BLaER1 treated with 17β-estradiol and CSF1 and Interleukin-3, amounts not matched to agents 10 nM and 100 nM (cell line): ENCODE data around the gene ZNF618.

Experiments
- H3K27ac ChIP-seq, 11 experiments: shearing (Covaris generic); formaldehyde crosslinking; 2 replicates each; pipeline ENCODE4 v1.8.1; 2022
- H3K27me3 ChIP-seq, 11 experiments: shearing (Covaris generic); formaldehyde crosslinking; 2 replicates each; pipeline ENCODE4 v1.8.1; 2022
- H3K36me3 ChIP-seq, 11 experiments: shearing (Covaris generic); formaldehyde crosslinking; 2 replicates each; pipeline ENCODE4 v1.8.1; 2022
- H3K4me1 ChIP-seq, 10 experiments: shearing (Covaris generic); formaldehyde crosslinking; 2 replicates each; pipeline ENCODE4 v1.8.1; 2022
- H3K4me2 ChIP-seq, 11 experiments: shearing (Covaris generic); formaldehyde crosslinking; 2 replicates each; pipeline ENCODE4 v1.8.1; 2022
- H3K4me3 ChIP-seq, 10 experiments: shearing (Covaris generic); formaldehyde crosslinking; 2 replicates each; pipeline ENCODE4 v1.8.1; 2022
- H3K9ac ChIP-seq, 11 experiments: shearing (Covaris generic); formaldehyde crosslinking; 2 replicates each; pipeline ENCODE4 v1.8.1; 2022
- H3K9me3 ChIP-seq, 11 experiments: shearing (Covaris generic); formaldehyde crosslinking; replicated peaks in 1 of 11; 2 replicates each; pipeline ENCODE4 v1.8.1; 2022
- H4K20me1 ChIP-seq, 11 experiments: shearing (Covaris generic); formaldehyde crosslinking; 2 replicates each; pipeline ENCODE4 v1.8.1; 2022
- Cebpa-rat ChIP-seq, 11 experiments: shearing (Covaris generic); IDR thresholded peaks; 2 replicates each; pipeline ENCODE4 v1.8.1; 2022

ZNF618 gene

DNA sequence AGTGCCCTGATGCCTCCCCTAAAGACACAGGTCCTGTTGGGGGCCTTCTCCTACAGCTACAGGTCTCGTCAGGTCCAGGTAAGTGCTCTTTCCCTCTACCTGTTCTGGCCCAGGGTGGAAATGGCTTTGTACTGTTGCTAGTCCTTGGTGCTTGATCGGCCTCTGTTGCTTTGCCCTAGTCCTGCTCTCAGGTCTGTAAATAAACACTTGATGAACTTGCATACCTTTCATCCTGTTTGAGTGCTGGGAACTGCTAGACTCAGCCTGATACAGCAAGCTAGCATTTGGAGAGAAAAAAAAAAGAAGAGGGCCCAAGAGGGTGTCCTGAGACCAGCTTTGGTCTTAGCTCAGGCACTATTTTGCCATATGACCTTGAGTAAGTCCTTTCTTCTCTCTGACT, 21.8 kb upstream of the ZNF618 start:
- no peak for TF ChIP-seq Cebpa-rat (IDR thresholded peaks at IDR 0.05)
- H3K27ac ChIP-seq: no peak overlapping the region
- H3K4me2 ChIP-seq: no peak overlapping the region
- peaks cover 9 to 32% (median 25%) of the 10 kb centered on the region in 11 experiments for H3K9me3 ChIP-seq
- no peaks in the 10 kb centered on the region; a peak in 2 of 22 replicates for H3K36me3 ChIP-seq
- no peak overlapping the region for H3K9ac ChIP-seq
- H3K4me3 ChIP-seq: no peak overlapping the region
- peaks cover 0 to 38% (median 0%) of the 10 kb centered on the region in 10 experiments; a peak in 7 of 20 replicates for H3K4me1 ChIP-seq
- H4K20me1 ChIP-seq: no peaks in the 10 kb centered on the region
- no peaks in the 10 kb centered on the region for H3K27me3 ChIP-seq

DNA sequence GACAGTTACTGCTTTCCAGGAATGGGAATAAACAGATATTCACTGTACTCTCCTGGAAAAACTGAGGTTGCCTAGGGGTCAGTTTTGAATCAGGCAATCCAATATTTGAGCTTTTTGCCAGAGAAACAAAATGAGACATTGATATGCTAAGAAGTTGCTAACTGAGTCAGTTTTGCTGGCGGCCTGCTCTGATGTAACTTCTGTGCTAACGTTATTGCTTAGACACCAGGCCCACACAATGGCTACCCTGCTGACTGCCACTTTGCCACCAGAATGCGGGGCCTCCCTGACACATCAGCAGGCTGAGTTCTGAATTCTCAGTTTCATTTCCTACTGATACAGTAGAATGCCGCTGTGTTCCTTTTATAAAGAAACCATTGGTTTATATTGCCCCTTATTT, 18.2 kb upstream of the ZNF618 start:
- H3K9me3 ChIP-seq: peaks cover 5 to 13% (median 6%) of the 10 kb centered on the region in 11 experiments
- H3K36me3 ChIP-seq: no peaks in the 10 kb centered on the region
- H3K4me3 ChIP-seq: no peak overlapping the region
- TF ChIP-seq Cebpa-rat (IDR thresholded peaks at IDR 0.05): no peak
- no peaks in the 10 kb centered on the region for H4K20me1 ChIP-seq
- H3K4me1 ChIP-seq: peaks cover 0 to 43% (median 0%) of the 10 kb centered on the region in 10 experiments; a peak in 6 of 20 replicates
- H3K27ac ChIP-seq: peak overlapping the region in 3 of 11 experiments; percentile 29 to 74 (median 64); a peak in 5 of 22 replicates
- peak overlapping the region in 1 of 11 experiments; percentile 35; a peak in 2 of 22 replicates for H3K9ac ChIP-seq
- H3K27me3 ChIP-seq: no peaks in the 10 kb centered on the region
- peak overlapping the region in 3 of 11 experiments; percentile 49 to 79 (median 58); a peak in 6 of 22 replicates for H3K4me2 ChIP-seq

DNA sequence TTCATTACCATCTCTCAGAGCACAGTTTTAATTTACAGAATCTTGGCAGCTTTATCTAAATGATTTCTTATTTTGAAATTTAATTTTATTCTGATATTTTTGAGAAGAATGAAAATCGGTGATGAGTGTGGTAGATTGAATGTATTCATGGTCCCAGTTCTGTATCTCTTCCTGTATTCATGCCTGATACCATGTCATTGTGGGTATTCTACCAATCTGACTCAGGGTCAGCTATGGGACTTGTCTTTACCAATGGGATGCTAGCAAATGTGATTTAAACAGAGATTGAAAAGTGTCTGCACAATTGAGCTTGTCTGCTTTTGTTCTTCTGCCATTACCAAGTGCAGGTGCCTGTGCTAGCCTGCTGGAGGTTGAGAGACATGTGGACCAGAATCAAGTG, 17.8 kb upstream of the ZNF618 start:
- no peak for TF ChIP-seq Cebpa-rat (IDR thresholded peaks at IDR 0.05)

DNA sequence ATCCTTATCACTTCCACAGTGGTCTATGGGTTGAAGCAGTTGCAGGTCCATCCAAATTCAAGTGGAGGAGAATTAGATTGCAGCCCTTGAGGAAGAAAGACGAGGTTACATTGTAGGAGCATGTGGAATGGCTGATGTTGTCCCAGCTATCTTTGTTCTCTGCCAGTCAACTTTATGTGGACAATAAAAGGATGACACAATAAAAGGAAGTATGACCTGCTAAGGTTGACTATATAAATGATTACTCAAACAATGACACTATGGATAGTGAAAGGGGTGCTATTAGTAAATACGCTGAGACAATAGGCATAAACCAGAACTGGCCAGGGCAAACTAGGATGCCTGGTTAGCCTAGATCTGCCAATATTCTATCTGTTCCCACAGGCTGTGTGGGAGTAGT, 12.8 kb upstream of the ZNF618 start:
- no peaks in the 10 kb centered on the region for H3K27me3 ChIP-seq
- peaks cover 0 to 26% (median 0%) of the 10 kb centered on the region in 10 experiments; a peak in 5 of 20 replicates for H3K4me1 ChIP-seq
- no peak for TF ChIP-seq Cebpa-rat (IDR thresholded peaks at IDR 0.05)
- H3K27ac ChIP-seq: no peak overlapping the region
- no peak overlapping the region for H3K4me2 ChIP-seq
- no peaks in the 10 kb centered on the region for H3K36me3 ChIP-seq
- H3K9me3 ChIP-seq: peaks cover 0 to 11% (median 7%) of the 10 kb centered on the region in 11 experiments; a peak in 6 of 22 replicates
- H3K4me3 ChIP-seq: no peak overlapping the region
- H3K9ac ChIP-seq: no peak overlapping the region
- H4K20me1 ChIP-seq: no peaks in the 10 kb centered on the region

More for the DNA sequence above, 17.8 kb upstream of the ZNF618 start:
- no peaks in the 10 kb centered on the region for H4K20me1 ChIP-seq
- no peak overlapping the region for H3K4me3 ChIP-seq
- H3K9me3 ChIP-seq: peaks cover under 1 to 10% (median 3%) of the 10 kb centered on the region in 11 experiments; a peak in 17 of 22 replicates
- no peaks in the 10 kb centered on the region for H3K27me3 ChIP-seq
- H3K4me1 ChIP-seq: peaks cover 0 to 43% (median 0%) of the 10 kb centered on the region in 10 experiments; a peak in 6 of 20 replicates
- no peaks in the 10 kb centered on the region for H3K36me3 ChIP-seq
- peak overlapping the region in 3 of 11 experiments; percentile 34 to 74 (median 64); a peak in 5 of 22 replicates for H3K27ac ChIP-seq
- H3K4me2 ChIP-seq: peak overlapping the region in 2 of 11 experiments; percentile 69 to 79; a peak in 4 of 22 replicates
- no peak overlapping the region; a peak in 1 of 22 replicates for H3K9ac ChIP-seq

DNA sequence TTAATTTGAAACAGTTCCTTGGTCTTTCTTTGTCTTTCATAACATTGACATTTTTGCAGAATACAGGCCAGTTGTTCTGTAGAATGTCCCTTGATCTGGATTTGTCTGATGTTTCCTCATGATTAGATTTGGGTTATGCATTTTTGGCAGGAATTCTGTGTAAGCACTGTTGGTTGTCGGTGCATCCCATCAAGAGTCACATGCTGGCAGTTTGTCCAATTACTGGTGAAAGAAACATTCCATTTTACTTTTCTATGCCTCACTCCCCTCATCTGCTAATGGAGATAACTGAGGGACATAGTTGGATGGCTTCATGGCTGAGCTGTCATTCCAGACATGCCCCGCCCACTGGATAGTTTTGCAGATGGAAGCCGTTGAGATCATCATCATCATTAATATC, 7.6 kb upstream of the ZNF618 start:
- Histone ChIP-seq H3K4me1 (peaks cover 0 to 27% (median 15%) of the 10 kb centered on the region in 10 experiments; a peak in 16 of 20 replicates), H3K4me2 (no peak overlapping the region), H3K4me3 (no peak overlapping the region), H3K36me3 (no peaks in the 10 kb centered on the region), H3K27me3 (no peaks in the 10 kb centered on the region), H4K20me1 (no peaks in the 10 kb centered on the region; a peak in 1 of 22 replicates), H3K9me3 (peaks cover 0 to 10% (median 0%) of the 10 kb centered on the region in 11 experiments; a peak in 1 of 22 replicates), H3K27ac (no peak overlapping the region), H3K9ac (no peak overlapping the region)
- TF ChIP-seq Cebpa-rat (IDR thresholded peaks at IDR 0.05): no peak

DNA sequence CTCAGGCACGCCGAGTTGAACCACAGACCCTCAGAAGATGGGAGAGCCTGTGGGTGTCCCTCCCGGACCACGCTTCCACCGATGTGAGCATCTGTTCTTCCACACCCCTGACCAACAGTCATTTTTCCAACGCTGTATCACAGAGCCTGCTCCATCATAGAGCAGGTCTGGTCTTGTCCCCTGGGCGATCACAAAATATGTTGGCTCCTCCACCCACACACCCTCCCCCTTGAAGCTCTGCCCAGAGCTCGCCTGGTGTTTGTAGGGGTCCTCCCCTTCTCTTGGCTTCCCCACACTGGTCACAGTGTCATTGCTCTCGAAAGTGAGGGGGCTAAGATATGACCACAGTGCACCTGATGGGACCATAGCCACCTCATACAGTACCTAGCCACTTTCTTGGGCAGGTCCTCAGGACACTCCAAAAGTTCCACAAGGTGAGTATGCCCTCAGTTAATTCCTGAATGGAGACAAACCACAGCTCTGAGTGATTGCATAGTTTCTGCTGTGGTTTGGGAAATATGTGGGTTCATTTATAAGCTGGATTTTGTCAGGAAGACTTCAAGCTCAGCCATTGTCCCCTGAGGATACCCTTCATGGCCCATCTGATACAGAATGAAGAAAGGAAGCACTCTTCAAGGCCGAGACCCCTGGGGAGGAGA, 3.5 kb upstream of the ZNF618 start:
- H3K4me1 ChIP-seq: peaks cover 6 to 54% (median 40%) of the 10 kb centered on the region in 10 experiments

DNA sequence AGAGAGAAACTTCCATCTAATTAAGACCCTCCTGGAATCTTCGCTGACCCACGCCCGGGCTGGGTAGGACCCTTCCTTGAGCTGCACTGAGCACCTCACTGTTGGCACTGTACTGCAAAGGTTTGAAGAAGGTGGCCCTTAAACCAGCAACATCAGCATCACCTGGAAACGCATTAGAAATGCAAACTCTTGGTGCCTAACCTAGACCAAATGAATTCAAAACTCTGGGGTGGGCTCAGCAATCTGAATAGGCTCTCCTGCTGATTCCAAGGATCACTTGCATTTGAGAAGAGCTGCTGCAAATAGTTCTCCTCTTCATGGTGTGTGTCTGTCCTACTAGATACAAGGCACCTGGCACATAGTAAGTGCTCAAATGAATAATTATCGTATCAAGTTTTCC, 2.7 kb upstream of the ZNF618 start:
- H3K9ac ChIP-seq: peak overlapping the region in 2 of 11 experiments; percentile 4 to 40; a peak in 1 of 22 replicates
- peak overlapping the region in 9 of 11 experiments; percentile 47 to 78 (median 74); a peak in 18 of 22 replicates for H3K4me2 ChIP-seq
- H3K27me3 ChIP-seq: no peaks in the 10 kb centered on the region
- TF ChIP-seq Cebpa-rat (IDR thresholded peaks at IDR 0.05): no peak
- H3K27ac ChIP-seq: peak overlapping the region in 1 of 11 experiments; percentile 19; a peak in 1 of 22 replicates
- H3K9me3 ChIP-seq: no peaks in the 10 kb centered on the region
- peaks cover 15 to 63% (median 48%) of the 10 kb centered on the region in 10 experiments for H3K4me1 ChIP-seq
- H4K20me1 ChIP-seq: no peaks in the 10 kb centered on the region; a peak in 1 of 22 replicates
- H3K4me3 ChIP-seq: no peak overlapping the region
- H3K36me3 ChIP-seq: no peaks in the 10 kb centered on the region

More for the DNA sequence above, 3.5 kb upstream of the ZNF618 start:
- TF ChIP-seq Cebpa-rat (IDR thresholded peaks at IDR 0.05): no peak
- Histone ChIP-seq H3K9ac (peak overlapping the region in 1 of 11 experiments; percentile 40; a peak in 2 of 22 replicates), H3K27ac (peak overlapping the region in 2 of 11 experiments; percentile 19 to 27; a peak in 3 of 22 replicates), H4K20me1 (no peaks in the 10 kb centered on the region; a peak in 1 of 22 replicates), H3K36me3 (no peaks in the 10 kb centered on the region), H3K27me3 (no peaks in the 10 kb centered on the region), H3K4me3 (no peak overlapping the region), H3K4me2 (peak overlapping the region in 9 of 11 experiments; percentile 47 to 78 (median 74); a peak in 18 of 22 replicates), H3K9me3 (no peaks in the 10 kb centered on the region)

DNA sequence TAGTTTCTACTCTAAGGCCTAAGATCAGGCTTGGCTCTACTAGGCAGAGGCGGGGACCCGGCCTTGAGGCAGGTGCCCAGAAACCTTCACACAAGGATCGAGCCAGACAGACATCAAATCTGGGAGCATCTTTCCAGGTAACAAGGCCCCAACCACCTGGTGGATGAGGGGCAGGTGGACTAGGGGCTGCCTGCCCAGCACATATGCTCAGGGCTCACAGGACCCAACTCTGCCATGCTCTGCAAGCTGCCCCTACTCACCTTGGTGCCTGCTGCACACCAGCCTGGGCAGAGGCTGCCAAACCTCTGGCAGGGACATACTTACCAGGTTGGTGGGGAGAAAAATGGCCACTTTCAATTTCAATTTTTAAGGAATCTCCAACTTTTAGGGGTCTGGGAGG, 2.2 kb upstream of the ZNF618 start:
- Histone ChIP-seq H4K20me1 (no peaks in the 10 kb centered on the region; a peak in 1 of 22 replicates), H3K27ac (no peak overlapping the region), H3K9me3 (no peaks in the 10 kb centered on the region), H3K36me3 (no peaks in the 10 kb centered on the region), H3K4me1 (peaks cover 18 to 67% (median 53%) of the 10 kb centered on the region in 10 experiments), H3K9ac (no peak overlapping the region; a peak in 1 of 22 replicates), H3K27me3 (no peaks in the 10 kb centered on the region), H3K4me3 (no peak overlapping the region), H3K4me2 (peak overlapping the region in 9 of 11 experiments; percentile 19 to 78 (median 74); a peak in 17 of 22 replicates)
- no peak for TF ChIP-seq Cebpa-rat (IDR thresholded peaks at IDR 0.05)
